GM10248 (cell line): ENCODE measurements around the gene UNC45B.
A peak's percentile ranks its signal among the peaks of the same experiment; 100 is the strongest.

Experiments
- CTCF ChIA-PET: fragments of 300-600 bp; sonication (Branson Sonifier 250); formaldehyde crosslinking; extraction: SDS; loops from one replicate; lab custom pipeline; 2021; ENCODE audit warnings: antibody characterized with exemption; lab: Yijun Ruan, JAX
- POLR2A ChIA-PET: fragments of 350-650 bp; sonication (Branson Sonifier 250); formaldehyde crosslinking; extraction: SDS; loops from one replicate; lab custom pipeline; 2020; ENCODE audit warnings: antibody characterized with exemption; lab: Yijun Ruan, JAX
- DNase-seq: peaks from one replicate; pipeline ENCODE4 v3.0.0; 2012; ENCODE audit errors: extremely low spot score
- CTCF ChIP-seq: IDR thresholded peaks from 2 replicates; pipeline ENCODE4 v1.5.1; 2012; ENCODE audit warnings: mild to moderate bottlenecking, low read depth; ENCODE audit errors: extremely low read depth, missing control alignments, control extremely low read depth

UNC45B gene

GRCh38 chr17:35138218-35138617 lies 9.4 kb upstream of the UNC45B start:
- ChIA-PET POLR2A (no interaction called here), CTCF (interaction anchor here (2.1 kb wide), 1 partner anchor 19 kb away, joined by 5 read pairs; no protein-coding TSS in a partner anchor)
- no peak for TF ChIP-seq CTCF

DNA sequence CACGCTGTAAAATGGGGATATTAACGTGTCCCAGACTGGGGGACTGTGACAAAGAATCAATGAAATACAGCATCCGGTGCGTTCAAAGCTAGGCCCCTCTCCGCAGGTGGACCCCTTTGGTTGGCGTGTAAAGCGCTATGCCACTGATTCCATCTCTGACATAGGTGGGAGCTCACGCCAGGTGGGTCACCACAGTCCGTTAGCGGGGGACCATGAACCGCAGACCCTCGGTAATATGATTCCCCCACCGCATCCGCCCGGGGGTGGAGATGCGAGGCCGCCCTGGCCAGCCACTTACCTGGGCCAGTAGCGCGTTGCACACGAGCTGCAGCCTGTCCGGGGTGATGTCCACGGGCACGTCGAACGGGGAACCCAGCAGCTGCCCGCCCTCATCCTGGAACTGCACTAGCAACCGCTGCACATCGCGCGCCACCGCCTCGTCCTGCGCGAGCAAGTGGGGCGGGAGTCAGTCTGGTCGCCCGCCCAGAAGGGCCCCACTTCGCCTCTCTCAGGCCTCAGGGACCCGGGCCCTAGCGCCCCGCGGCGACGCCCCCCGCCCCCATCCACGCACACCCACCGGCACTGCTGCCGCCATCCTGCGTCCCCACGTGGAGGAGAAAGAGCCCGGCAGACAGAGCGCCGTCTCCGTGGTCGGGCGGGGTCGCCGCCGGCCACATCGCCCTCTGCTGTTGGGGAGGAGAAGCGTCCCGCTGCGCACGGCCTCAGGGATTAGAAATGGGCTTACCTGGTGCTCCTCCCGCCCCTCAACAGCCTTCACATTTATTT lies 5.7 kb upstream of the UNC45B start, which contains the start of gene NLE1:
TSS of gene NLE1 (minus strand) at position 623 of the 786 bp plus-strand sequence. CDS start at position 595, 28 bp downstream.
- DNase-seq = peak; percentile 94
- ChIA-PET CTCF (interaction anchor here (0.6 to 3.2 kb wide), 16 partner anchors 10 to 727 kb away, joined by 3 to 17 read pairs (median 3); partner anchors contain the start of gene RAD51D), POLR2A (no interaction called here)
- TF ChIP-seq CTCF = peak; percentile 98

More at GRCh38 chr17:35138218-35138617, 9.4 kb upstream of the UNC45B start:
- DNase-seq = no peak

DNA sequence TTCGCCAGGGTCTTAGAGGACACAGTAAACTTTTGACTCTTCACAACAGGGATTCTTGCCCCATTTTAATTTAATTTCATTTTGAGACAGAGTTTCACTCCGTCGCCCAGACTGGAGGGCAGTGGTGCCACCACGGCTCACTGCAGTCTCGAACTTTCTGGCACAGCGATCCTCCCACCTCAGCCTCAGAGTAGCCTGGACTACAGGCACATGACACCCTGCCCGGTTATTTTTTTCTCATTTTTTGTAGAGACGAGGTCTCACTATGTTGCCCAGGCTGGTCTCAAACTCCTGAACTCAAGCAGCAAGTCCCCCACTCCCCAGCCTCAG lies 5.2 kb upstream of the UNC45B start:
- TF ChIP-seq CTCF = no peak
- ChIA-PET POLR2A (no interaction called here), CTCF (interaction anchor here (0.9 to 3.2 kb wide), 7 partner anchors 14 to 727 kb away, joined by 3 to 17 read pairs (median 4); partner anchors contain the start of gene RAD51D)
- no peak for DNase-seq

DNA sequence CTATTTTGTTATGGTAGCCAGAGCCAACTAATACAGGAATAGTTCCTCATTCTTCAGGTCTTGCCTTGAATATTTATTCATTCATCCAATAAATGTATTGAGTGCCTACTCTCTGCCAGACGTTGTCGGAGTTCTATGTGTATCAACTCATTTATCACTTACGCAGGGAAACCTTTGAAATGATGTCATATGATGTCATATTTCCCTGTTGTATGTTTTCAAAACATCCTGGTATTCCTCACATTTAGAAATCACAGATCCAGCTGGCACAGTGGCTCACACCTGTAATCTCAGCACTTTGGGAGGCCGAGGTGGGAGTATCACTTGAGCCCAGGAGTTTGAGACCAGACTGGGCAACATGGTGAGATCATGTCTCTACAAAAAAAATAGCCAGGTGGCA lies 2.8 kb upstream of the UNC45B start:
- CTCF ChIA-PET = interaction anchor here (1.4 to 2.8 kb wide), 3 partner anchors 25 to 148 kb away, joined by 4 to 10 read pairs (median 6); partner anchors contain the start of gene RAD51D
- TF ChIP-seq CTCF = no peak
- POLR2A ChIA-PET = no interaction called here
- no peak for DNase-seq

DNA sequence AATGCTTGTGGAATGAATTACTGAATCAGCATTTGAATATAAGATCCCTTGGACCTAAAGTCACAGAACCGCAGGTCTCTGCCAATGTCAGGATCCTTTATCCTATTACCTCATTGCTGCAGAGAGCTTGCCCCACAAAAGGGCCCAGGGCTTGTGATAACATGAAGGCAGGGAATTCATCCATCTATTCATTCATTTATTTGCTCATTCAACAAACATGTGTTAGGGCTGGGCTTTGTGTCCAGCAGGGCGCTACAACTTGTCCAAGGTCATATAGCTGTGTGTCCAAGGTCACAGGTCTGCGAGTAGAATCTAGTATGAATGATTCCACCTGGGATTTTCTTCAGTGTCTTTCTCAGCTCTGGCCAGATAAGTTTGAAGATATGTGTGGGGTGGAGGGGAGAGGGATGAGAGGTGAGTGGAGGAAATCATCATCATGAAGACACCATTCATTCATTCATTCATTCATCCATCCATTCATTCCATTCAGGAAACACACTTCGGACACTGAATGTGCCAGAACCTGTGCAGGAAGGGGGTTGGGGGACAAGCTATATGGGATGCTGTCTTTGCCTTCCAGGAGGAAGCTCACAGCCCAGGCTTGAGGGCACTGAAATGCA lies 1.3 kb upstream of the UNC45B start:
- CTCF ChIA-PET = no interaction called here
- DNase-seq = no peak
- POLR2A ChIA-PET = no interaction called here
- TF ChIP-seq CTCF = no peak

- CTCF ChIA-PET = interaction anchor here (1.1 kb wide), 1 partner anchor 385 kb away, joined by 3 read pairs; no protein-coding TSS in a partner anchor
- DNase-seq = no peak
- POLR2A ChIA-PET = no interaction called here
Observed at GRCh38 chr17:35148144-35148543, 527 bp downstream of the UNC45B start.

More at GRCh38 chr17:35148144-35148543, 527 bp downstream of the UNC45B start:
- no peak for TF ChIP-seq CTCF
